Peyer's patch (tissue), 4 donors: ENCODE measurements around the gene HRC. TPM values are rescaled to one million over a fixed set of nuclear protein-coding genes. Genes with fewer than 3 reads are reported as not detected.

Experiments used
- DNase-seq, 3 donors: peaks; one replicate each; pipeline ENCODE4 v3.0.0-alpha.2; 2017 to 2019
- H3K27ac ChIP-seq, 4 donors: fragments of 200-600 bp; sonication (generic); one replicate each; pipeline ENCODE4 v1.5.1; 2016 to 2019
- H3K27me3 ChIP-seq, 2 donors: fragments of 200-600 bp; sonication (generic); one replicate each; pipeline ENCODE4 v1.5.1; 2019
- H3K36me3 ChIP-seq, 3 donors: fragments of 200-600 bp; sonication (generic); one replicate each; pipeline ENCODE4 v1.5.1; 2016 to 2019
- H3K4me1 ChIP-seq, 4 donors: fragments of 200-600 bp; sonication (generic); one replicate each; pipeline ENCODE4 v1.5.1; 2016 to 2019
- H3K4me3 ChIP-seq, 4 donors: fragments of 200-600 bp; sonication (generic); 1 replicate in 3 of 4; 2 replicates in 1 of 4; pipeline ENCODE4 v1.5.1; 2016 to 2019; ENCODE audit warnings: mild to moderate bottlenecking in 1 of 4
- H3K9me3 ChIP-seq, 4 donors: fragments of 200-600 bp; sonication (generic); one replicate each; pipeline ENCODE4 v1.5.1; 2016 to 2019; ENCODE audit warnings: mild to moderate bottlenecking in 1 of 4
- CTCF ChIP-seq, 6 experiments: fragments of 450-650 bp in 4 of 6; fragments of 200-600 bp in 2 of 6; sonication (generic) in 1 of 6; IDR thresholded peaks; one replicate each; pipeline ENCODE4 v1.5.1; 2017 to 2019; ENCODE audit warnings: antibody characterized with exemption in 6 of 6, mild to moderate bottlenecking in 3 of 6, moderate library complexity in 1 of 6
- POLR2A ChIP-seq, 2 donors: fragments of 450-650 bp; IDR thresholded peaks; one replicate each; pipeline ENCODE4 v1.5.1; 2017; ENCODE audit warnings: antibody characterized with exemption in 2 of 2, mild to moderate bottlenecking in 2 of 2, moderate library complexity in 2 of 2
- total RNA-seq, 4 donors: library from RNA; depleted of rRNA; stranded (reverse); fragments of >200 nt; gene quantifications; one replicate each; pipeline ENCODE4 v1.1.0, GENCODE V29; 2016

Gene HRC
- total RNA-seq, 4 donors from 2014 or later: 0.35 to 0.76 (median 0.67) TPM; not detected in 1

GRCh38 chr19:49106648-49107135 is 48.5 kb downstream of the HRC start:
- Histone ChIP-seq H3K27me3 (no peaks in the 10 kb centered on the region), H3K27ac (no peak overlapping the region), H3K4me3 (no peak overlapping the region), H3K36me3 (peaks cover 0 to 76% (median 0%) of the 10 kb centered on the region in 3 donors), H3K4me1 (no peaks in the 10 kb centered on the region), H3K9me3 (no peaks in the 10 kb centered on the region)
- no peak for TF ChIP-seq POLR2A (IDR thresholded peaks at IDR 0.05)
- peak; percentile 58 to 78 (median 72) for TF ChIP-seq CTCF (IDR thresholded peaks at IDR 0.05)
- DNase-seq: peak; percentile 69 to 81 (median 80)

- H3K27me3 ChIP-seq: no peaks in the 10 kb centered on the region
- H3K9me3 ChIP-seq: no peaks in the 10 kb centered on the region
- peaks cover 0 to 100% (median 0%) of the 10 kb centered on the region in 3 donors for H3K36me3 ChIP-seq
- TF ChIP-seq CTCF (IDR thresholded peaks at IDR 0.05) (no peak), POLR2A (IDR thresholded peaks at IDR 0.05) (no peak)
- H3K4me1 ChIP-seq: no peaks in the 10 kb centered on the region
- H3K4me3 ChIP-seq: no peak overlapping the region
- H3K27ac ChIP-seq: no peak overlapping the region
- DNase-seq: no peak
Observed at GRCh38 chr19:49104229-49104864, 50.8 kb downstream of the HRC start.

GRCh38 chr19:49103331-49104085 is 51.7 kb downstream of the HRC start:
- peaks cover 0 to 100% (median 3%) of the 10 kb centered on the region in 3 donors for H3K36me3 ChIP-seq
- DNase-seq: no peak

GRCh38 chr19:49102303-49102702 is 52.9 kb downstream of the HRC start:
- Histone ChIP-seq H3K36me3 (peaks cover 0 to 100% (median 4%) of the 10 kb centered on the region in 3 donors), H3K27me3 (no peaks in the 10 kb centered on the region), H3K4me3 (no peak overlapping the region), H3K27ac (no peak overlapping the region), H3K4me1 (no peaks in the 10 kb centered on the region), H3K9me3 (no peaks in the 10 kb centered on the region)
- no peak for DNase-seq
- TF ChIP-seq CTCF (IDR thresholded peaks at IDR 0.05) (no peak), POLR2A (IDR thresholded peaks at IDR 0.05) (no peak)

More at GRCh38 chr19:49103331-49104085, 51.7 kb downstream of the HRC start:
- TF ChIP-seq CTCF (IDR thresholded peaks at IDR 0.05) (no peak), POLR2A (IDR thresholded peaks at IDR 0.05) (no peak)
- H3K9me3 ChIP-seq: no peaks in the 10 kb centered on the region
- no peak overlapping the region for H3K27ac ChIP-seq
- H3K27me3 ChIP-seq: no peaks in the 10 kb centered on the region
- H3K4me1 ChIP-seq: no peaks in the 10 kb centered on the region
- H3K4me3 ChIP-seq: no peak overlapping the region

Other genes with a start within 250 kb of the HRC start
- gene DHDH, start 221.7 kb downstream of the HRC start, total RNA-seq: 10 to 100 TPM in 3 of 4 donors, not detected in 1; 14.6 to 55.5 (median 45.9) TPM
- gene BAX, start 200.5 kb downstream of the HRC start, total RNA-seq: 100 to 1,000 TPM in 3 of 4 donors, 10 to 100 TPM in 1; 71.0 to 138 (median 104) TPM
- gene FTL, start 190.1 kb downstream of the HRC start, total RNA-seq: 1,000 to 10,000 TPM; 5,249 to 9,852 (median 6,180) TPM
- 10 to 100 TPM; 24.8 to 61.8 (median 44.0) TPM for gene GYS1, start 162.1 kb downstream of the HRC start, total RNA-seq
- 100 to 1,000 TPM in 1 of 4 donors, 10 to 100 TPM in 3; 34.2 to 111 (median 42.8) TPM for gene RUVBL2, start 161.5 kb downstream of the HRC start, total RNA-seq
- gene LHB, start 138.3 kb downstream of the HRC start, total RNA-seq: 10 to 100 TPM in 1 of 4 donors, not detected in 3; 15.8 TPM
- not detected for gene CGB3, start 131.1 kb downstream of the HRC start, total RNA-seq
- gene CGB2, start 123.5 kb downstream of the HRC start, total RNA-seq: not detected
- not detected for gene CGB1, start 118.5 kb downstream of the HRC start, total RNA-seq
- gene CGB5, start 111.5 kb downstream of the HRC start, total RNA-seq: not detected
- gene CGB8, start 106.3 kb downstream of the HRC start, total RNA-seq: not detected
- gene CGB7, start 97.6 kb downstream of the HRC start, total RNA-seq: not detected
- not detected for gene NTF4, start 90.6 kb downstream of the HRC start, total RNA-seq
- gene KCNA7, start 82.7 kb downstream of the HRC start, total RNA-seq: not detected
- gene SNRNP70, start 69.9 kb downstream of the HRC start, total RNA-seq: 100 to 1,000 TPM; 240 to 520 (median 395) TPM
- 10 to 100 TPM in 3 of 4 donors, not detected in 1; 13.5 to 29.4 (median 18.0) TPM for gene LIN7B, start 41.0 kb downstream of the HRC start, total RNA-seq
- gene C19orf73, start 36.3 kb downstream of the HRC start, total RNA-seq: 1 to 10 TPM in 3 of 4 donors, not detected in 1; 3.6 to 6.1 (median 4.6) TPM
- 10 to 100 TPM; 12.7 to 24.8 (median 16.4) TPM for gene PPFIA3, start 35.9 kb downstream of the HRC start, total RNA-seq
- 100 to 1,000 TPM; 228 to 419 (median 258) TPM for gene TRPM4, start 2.4 kb upstream of the HRC start, total RNA-seq
- 1 to 10 TPM in 1 of 4 donors, under 1 TPM in 1, not detected in 2; 0.27 to 5.8 TPM for gene SLC6A16, start 169.8 kb upstream of the HRC start, total RNA-seq
- 100 to 1,000 TPM in 1 of 4 donors, 10 to 100 TPM in 3; 12.3 to 203 (median 48.4) TPM for gene CD37, start 180.0 kb upstream of the HRC start, total RNA-seq
- gene TEAD2, start 207.0 kb upstream of the HRC start, total RNA-seq: 10 to 100 TPM in 1 of 4 donors, 1 to 10 TPM in 3; 1.2 to 28.1 (median 7.9) TPM
- not detected for gene DKKL1, start 208.5 kb upstream of the HRC start, total RNA-seq
- gene KASH5, start 232.9 kb upstream of the HRC start, total RNA-seq: not detected